ENCODE measurements around the gene METTL9. TPM values are rescaled to one million over a fixed set of nuclear protein-coding genes. Genes with fewer than 3 reads are reported as not detected.
A peak's percentile ranks its signal among the peaks of the same experiment; 100 is the strongest.

Gene METTL9
- total and polyA plus RNA-seq, 2 of the 13 experiments (the other 11 are each of a cell fraction or from before 2014, with no cell fraction given) = 123 to 204 TPM

GRCh38 chr16:21685034-21685455 lies 85.7 kb downstream of the METTL9 start (continued):
- TF ChIP-seq KDM1A (CRISPR knock-in tag; IDR thresholded peaks at IDR 0.05) (no peak), MXD4 (CRISPR knock-in tag; IDR thresholded peaks at IDR 0.05) (peak; percentile 54; the same call in 1 of the 2 replicates), NCOA5 (CRISPR knock-in tag; IDR thresholded peaks at IDR 0.05) (no peak), NR2F2 (IDR thresholded peaks at IDR 0.05; ENCODE audit: borderline replicate concordance, low read depth) (no peak), EEA1 (CRISPR knock-in tag; IDR thresholded peaks at IDR 0.05; ENCODE audit: borderline replicate concordance) (no peak), MTF2 (CRISPR knock-in tag; IDR thresholded peaks at IDR 0.05; ENCODE audit: borderline replicate concordance) (no peak), ZBTB42 (CRISPR knock-in tag; IDR thresholded peaks at IDR 0.05) (no peak), LCORL (IDR thresholded peaks at IDR 0.05) (no peak), LCORL (CRISPR knock-in tag; IDR thresholded peaks at IDR 0.05) (no peak), ZFP41 (CRISPR knock-in tag; IDR thresholded peaks at IDR 0.05; ENCODE audit: borderline replicate concordance) (no peak), HDAC1 (CRISPR knock-in tag; IDR thresholded peaks at IDR 0.05) (no peak), ZNF605 (CRISPR knock-in tag; IDR thresholded peaks at IDR 0.05) (no peak), ZNF672 (CRISPR knock-in tag; IDR thresholded peaks at IDR 0.05) (no peak), ZZZ3 (CRISPR knock-in tag; IDR thresholded peaks at IDR 0.05; ENCODE audit: borderline replicate concordance) (no peak), GABPA (IDR thresholded peaks at IDR 0.05; ENCODE audit: low read depth, low read length) (no peak), GABPA (CRISPR knock-in tag; IDR thresholded peaks at IDR 0.05; ENCODE audit: low read depth) (no peak), CEBPB (IDR thresholded peaks at IDR 0.05; ENCODE audit: borderline replicate concordance, low read depth, low read length) (no peak)
- TF ChIP-seq, protein P1, sequence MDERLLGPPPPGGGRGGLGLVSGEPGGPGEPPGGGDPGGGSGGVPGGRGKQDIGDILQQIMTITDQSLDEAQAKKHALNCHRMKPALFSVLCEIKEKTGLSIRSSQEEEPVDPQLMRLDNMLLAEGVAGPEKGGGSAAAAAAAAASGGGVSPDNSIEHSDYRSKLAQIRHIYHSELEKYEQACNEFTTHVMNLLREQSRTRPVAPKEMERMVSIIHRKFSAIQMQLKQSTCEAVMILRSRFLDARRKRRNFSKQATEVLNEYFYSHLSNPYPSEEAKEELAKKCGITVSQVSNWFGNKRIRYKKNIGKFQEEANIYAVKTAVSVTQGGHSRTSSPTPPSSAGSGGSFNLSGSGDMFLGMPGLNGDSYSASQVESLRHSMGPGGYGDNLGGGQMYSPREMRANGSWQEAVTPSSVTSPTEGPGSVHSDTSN (CRISPR knock-in tag; IDR thresholded peaks at IDR 0.05) = no peak
- TF ChIP-seq, protein P2, sequence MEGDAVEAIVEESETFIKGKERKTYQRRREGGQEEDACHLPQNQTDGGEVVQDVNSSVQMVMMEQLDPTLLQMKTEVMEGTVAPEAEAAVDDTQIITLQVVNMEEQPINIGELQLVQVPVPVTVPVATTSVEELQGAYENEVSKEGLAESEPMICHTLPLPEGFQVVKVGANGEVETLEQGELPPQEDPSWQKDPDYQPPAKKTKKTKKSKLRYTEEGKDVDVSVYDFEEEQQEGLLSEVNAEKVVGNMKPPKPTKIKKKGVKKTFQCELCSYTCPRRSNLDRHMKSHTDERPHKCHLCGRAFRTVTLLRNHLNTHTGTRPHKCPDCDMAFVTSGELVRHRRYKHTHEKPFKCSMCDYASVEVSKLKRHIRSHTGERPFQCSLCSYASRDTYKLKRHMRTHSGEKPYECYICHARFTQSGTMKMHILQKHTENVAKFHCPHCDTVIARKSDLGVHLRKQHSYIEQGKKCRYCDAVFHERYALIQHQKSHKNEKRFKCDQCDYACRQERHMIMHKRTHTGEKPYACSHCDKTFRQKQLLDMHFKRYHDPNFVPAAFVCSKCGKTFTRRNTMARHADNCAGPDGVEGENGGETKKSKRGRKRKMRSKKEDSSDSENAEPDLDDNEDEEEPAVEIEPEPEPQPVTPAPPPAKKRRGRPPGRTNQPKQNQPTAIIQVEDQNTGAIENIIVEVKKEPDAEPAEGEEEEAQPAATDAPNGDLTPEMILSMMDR (CRISPR knock-in tag; IDR thresholded peaks at IDR 0.05) = no peak
- TF ChIP-seq, protein P3, sequence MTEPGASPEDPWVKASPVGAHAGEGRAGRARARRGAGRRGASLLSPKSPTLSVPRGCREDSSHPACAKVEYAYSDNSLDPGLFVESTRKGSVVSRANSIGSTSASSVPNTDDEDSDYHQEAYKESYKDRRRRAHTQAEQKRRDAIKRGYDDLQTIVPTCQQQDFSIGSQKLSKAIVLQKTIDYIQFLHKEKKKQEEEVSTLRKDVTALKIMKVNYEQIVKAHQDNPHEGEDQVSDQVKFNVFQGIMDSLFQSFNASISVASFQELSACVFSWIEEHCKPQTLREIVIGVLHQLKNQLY (CRISPR knock-in tag; IDR thresholded peaks at IDR 0.05) = 0 out of 2 replicates have a peak, but pooled peaks have one; percentile 26
- TF ChIP-seq, protein P4, sequence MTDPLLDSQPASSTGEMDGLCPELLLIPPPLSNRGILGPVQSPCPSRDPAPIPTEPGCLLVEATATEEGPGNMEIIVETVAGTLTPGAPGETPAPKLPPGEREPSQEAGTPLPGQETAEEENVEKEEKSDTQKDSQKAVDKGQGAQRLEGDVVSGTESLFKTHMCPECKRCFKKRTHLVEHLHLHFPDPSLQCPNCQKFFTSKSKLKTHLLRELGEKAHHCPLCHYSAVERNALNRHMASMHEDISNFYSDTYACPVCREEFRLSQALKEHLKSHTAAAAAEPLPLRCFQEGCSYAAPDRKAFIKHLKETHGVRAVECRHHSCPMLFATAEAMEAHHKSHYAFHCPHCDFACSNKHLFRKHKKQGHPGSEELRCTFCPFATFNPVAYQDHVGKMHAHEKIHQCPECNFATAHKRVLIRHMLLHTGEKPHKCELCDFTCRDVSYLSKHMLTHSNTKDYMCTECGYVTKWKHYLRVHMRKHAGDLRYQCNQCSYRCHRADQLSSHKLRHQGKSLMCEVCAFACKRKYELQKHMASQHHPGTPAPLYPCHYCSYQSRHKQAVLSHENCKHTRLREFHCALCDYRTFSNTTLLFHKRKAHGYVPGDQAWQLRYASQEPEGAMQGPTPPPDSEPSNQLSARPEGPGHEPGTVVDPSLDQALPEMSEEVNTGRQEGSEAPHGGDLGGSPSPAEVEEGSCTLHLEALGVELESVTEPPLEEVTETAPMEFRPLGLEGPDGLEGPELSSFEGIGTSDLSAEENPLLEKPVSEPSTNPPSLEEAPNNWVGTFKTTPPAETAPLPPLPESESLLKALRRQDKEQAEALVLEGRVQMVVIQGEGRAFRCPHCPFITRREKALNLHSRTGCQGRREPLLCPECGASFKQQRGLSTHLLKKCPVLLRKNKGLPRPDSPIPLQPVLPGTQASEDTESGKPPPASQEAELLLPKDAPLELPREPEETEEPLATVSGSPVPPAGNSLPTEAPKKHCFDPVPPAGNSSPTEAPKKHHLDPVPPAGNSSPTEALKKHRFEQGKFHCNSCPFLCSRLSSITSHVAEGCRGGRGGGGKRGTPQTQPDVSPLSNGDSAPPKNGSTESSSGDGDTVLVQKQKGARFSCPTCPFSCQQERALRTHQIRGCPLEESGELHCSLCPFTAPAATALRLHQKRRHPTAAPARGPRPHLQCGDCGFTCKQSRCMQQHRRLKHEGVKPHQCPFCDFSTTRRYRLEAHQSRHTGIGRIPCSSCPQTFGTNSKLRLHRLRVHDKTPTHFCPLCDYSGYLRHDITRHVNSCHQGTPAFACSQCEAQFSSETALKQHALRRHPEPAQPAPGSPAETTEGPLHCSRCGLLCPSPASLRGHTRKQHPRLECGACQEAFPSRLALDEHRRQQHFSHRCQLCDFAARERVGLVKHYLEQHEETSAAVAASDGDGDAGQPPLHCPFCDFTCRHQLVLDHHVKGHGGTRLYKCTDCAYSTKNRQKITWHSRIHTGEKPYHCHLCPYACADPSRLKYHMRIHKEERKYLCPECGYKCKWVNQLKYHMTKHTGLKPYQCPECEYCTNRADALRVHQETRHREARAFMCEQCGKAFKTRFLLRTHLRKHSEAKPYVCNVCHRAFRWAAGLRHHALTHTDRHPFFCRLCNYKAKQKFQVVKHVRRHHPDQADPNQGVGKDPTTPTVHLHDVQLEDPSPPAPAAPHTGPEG (CRISPR knock-in tag; IDR thresholded peaks at IDR 0.05) = no peak
- TF ChIP-seq, protein P5, sequence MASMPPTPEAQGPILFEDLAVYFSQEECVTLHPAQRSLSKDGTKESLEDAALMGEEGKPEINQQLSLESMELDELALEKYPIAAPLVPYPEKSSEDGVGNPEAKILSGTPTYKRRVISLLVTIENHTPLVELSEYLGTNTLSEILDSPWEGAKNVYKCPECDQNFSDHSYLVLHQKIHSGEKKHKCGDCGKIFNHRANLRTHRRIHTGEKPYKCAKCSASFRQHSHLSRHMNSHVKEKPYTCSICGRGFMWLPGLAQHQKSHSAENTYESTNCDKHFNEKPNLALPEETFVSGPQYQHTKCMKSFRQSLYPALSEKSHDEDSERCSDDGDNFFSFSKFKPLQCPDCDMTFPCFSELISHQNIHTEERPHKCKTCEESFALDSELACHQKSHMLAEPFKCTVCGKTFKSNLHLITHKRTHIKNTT (CRISPR knock-in tag; IDR thresholded peaks at IDR 0.05) = no peak

Data from HepG2 (cell line).